ENCODE data around the gene KRT6A. TPM values are rescaled to one million over a fixed set of nuclear protein-coding genes. Genes with fewer than 3 reads are reported as not detected.

The KRT6A gene
- total and polyA plus RNA-seq, 12 donors = 0.24 to 2.7 (median 0.66) TPM; not detected in 8

- peak in 2 of 7 donors; percentile 6 to 45 for DNase-seq
- Histone ChIP-seq H3K4me1 (replicated peaks in 1 of 2) (no peaks in the 10 kb centered on the region), H3K27me3 (no peaks in the 10 kb centered on the region), H3K4me3 (no peak overlapping the region), H3K27ac (no peak overlapping the region), H3K36me3 (replicated peaks in 1 of 2) (no peaks in the 10 kb centered on the region), H3K9me3 (replicated peaks in 1 of 3) (no peaks in the 10 kb centered on the region)
- intact Hi-C loops (cut with DNase I) = no loop called here
- 82 to 85% (median 83%) methylated on average over 6 to 10 of the region's 10 CpGs for WGBS, 4 donors
- TF ChIP-seq CTCF (IDR thresholded peaks at IDR 0.05) (no peak), POLR2A (IDR thresholded peaks at IDR 0.05) (no peak)
Measured at GRCh38 chr12:52521568-52522266, 28.7 kb upstream of the KRT6A start.

GRCh38 chr12:52521175-52521567 is 28.1 kb upstream of the KRT6A start:
- DNase-seq = peak in 1 of 7 donors; percentile 36
- intact Hi-C loops (cut with DNase I) = no loop called here
- Histone ChIP-seq H3K4me3 (no peak overlapping the region), H3K9me3 (replicated peaks in 1 of 3) (no peaks in the 10 kb centered on the region), H3K27ac (no peak overlapping the region), H3K36me3 (replicated peaks in 1 of 2) (no peaks in the 10 kb centered on the region), H3K27me3 (no peaks in the 10 kb centered on the region), H3K4me1 (replicated peaks in 1 of 2) (no peaks in the 10 kb centered on the region)
- WGBS, 4 donors = 71 to 73% (median 73%) methylated on average over 10 of the region's 10 CpGs
- TF ChIP-seq CTCF (IDR thresholded peaks at IDR 0.05) (no peak), POLR2A (IDR thresholded peaks at IDR 0.05) (no peak)

GRCh38 chr12:52519826-52520662 is 27.0 kb upstream of the KRT6A start, which contains the start of gene KRT5:
Gene KRT5 (minus strand): TSS chr12:52520394. CDS start chr12:52520296, 98 bp downstream.
- TF ChIP-seq CTCF (IDR thresholded peaks at IDR 0.05) = no peak
- TF ChIP-seq POLR2A (IDR thresholded peaks at IDR 0.05) = no peak
- Histone ChIP-seq H3K27ac (no peak within 1 kb of the TSS), H3K36me3 (replicated peaks in 1 of 2) (no peaks in the 10 kb centered on the region), H3K4me3 (no peak within 1 kb of the TSS), H3K4me1 (replicated peaks in 1 of 2) (no peaks in the 10 kb centered on the region), H3K27me3 (no peaks in the 10 kb centered on the region), H3K9me3 (replicated peaks in 1 of 3) (no peaks in the 10 kb centered on the region)
- intact Hi-C loops (cut with DNase I) = no loop called here
- peak in 2 of 7 donors; percentile 6 to 28 for DNase-seq
- 84 to 91% (median 90%) methylated on average over 25 to 29 of the region's 29 CpGs for WGBS, 4 donors

- DNase-seq = no peak
- WGBS, 4 donors = 58 to 82% (median 71%) methylated on average over 2 to 3 of the region's 3 CpGs
- no peaks in the 10 kb centered on the region for H3K4me1 ChIP-seq (replicated peaks in 1 of 2)
- TF ChIP-seq POLR2A (IDR thresholded peaks at IDR 0.05) = no peak
- TF ChIP-seq CTCF (IDR thresholded peaks at IDR 0.05) = no peak
- no peaks in the 10 kb centered on the region for H3K36me3 ChIP-seq (replicated peaks in 1 of 2)
- H3K9me3 ChIP-seq (replicated peaks in 1 of 3) = no peaks in the 10 kb centered on the region
- H3K27ac ChIP-seq = no peak overlapping the region
- intact Hi-C loops (cut with DNase I) = no loop called here
- no peaks in the 10 kb centered on the region for H3K27me3 ChIP-seq
- no peak overlapping the region for H3K4me3 ChIP-seq
Measured at GRCh38 chr12:52519387-52519703, 26.3 kb upstream of the KRT6A start.

Data from adrenal gland (tissue), 12 donors.